ENCODE measurements around the gene NEMP2. TPM values are rescaled to one million over a fixed set of nuclear protein-coding genes. Genes with fewer than 3 reads are reported as not detected.

Gene NEMP2
- total RNA-seq, 6 donors from 2014 or later = 2.6 to 7.4 (median 4.3) TPM

GRCh38 chr2:190501702-190502407 is 32.7 kb downstream of the NEMP2 start:
- TF ChIP-seq POLR2A (IDR thresholded peaks at IDR 0.05) (no peak), EP300 (IDR thresholded peaks at IDR 0.05) (no peak), POLR2AphosphoS5 (IDR thresholded peaks at IDR 0.05) (no peak), CTCF (IDR thresholded peaks at IDR 0.05) (no peak)
- peak overlapping the region in 1 of 4 donors; percentile 67 for H3K27ac ChIP-seq
- DNase-seq (no peak), ATAC-seq (ENCODE audit: low FRiP score in 2 of 2) (no peak)
- peaks cover 2 to 51% (median 8%) of the 10 kb centered on the region in 4 donors for H3K36me3 ChIP-seq
- H3K9me3 ChIP-seq = no peaks in the 10 kb centered on the region
- H3K4me1 ChIP-seq = peaks cover 0 to 17% (median 4%) of the 10 kb centered on the region in 4 donors
- 73% methylated on average over 3 of the region's 3 CpGs for WGBS, 2 donors
- no peak overlapping the region for H3K4me3 ChIP-seq
- no peaks in the 10 kb centered on the region for H3K27me3 ChIP-seq

GRCh38 chr2:190501231-190501630 is 33.3 kb downstream of the NEMP2 start:
- Histone ChIP-seq H3K27me3 (no peaks in the 10 kb centered on the region), H3K27ac (no peak overlapping the region)

GRCh38 chr2:190500054-190500502 is 34.4 kb downstream of the NEMP2 start:
- TF ChIP-seq CTCF (IDR thresholded peaks at IDR 0.05) (no peak), POLR2AphosphoS5 (IDR thresholded peaks at IDR 0.05) (no peak), EP300 (IDR thresholded peaks at IDR 0.05) (no peak), POLR2A (IDR thresholded peaks at IDR 0.05) (no peak)
- H3K4me3 ChIP-seq = no peak overlapping the region
- ATAC-seq (ENCODE audit: low FRiP score in 2 of 2) (peak; percentile 21 to 26), DNase-seq (peak in 1 of 2 donors; percentile 45)
- 68 to 74% methylated on average over 2 to 7 of the region's 7 CpGs for WGBS, 2 donors
- H3K36me3 ChIP-seq = peaks cover 2 to 38% (median 8%) of the 10 kb centered on the region in 4 donors
- no peaks in the 10 kb centered on the region for H3K9me3 ChIP-seq
- peaks cover 0 to 17% (median 3%) of the 10 kb centered on the region in 4 donors for H3K4me1 ChIP-seq
- no peaks in the 10 kb centered on the region for H3K27me3 ChIP-seq
- H3K27ac ChIP-seq = peak overlapping the region in 3 of 4 donors; percentile 37 to 54 (median 47)

More at GRCh38 chr2:190501231-190501630, 33.3 kb downstream of the NEMP2 start:
- Histone ChIP-seq H3K4me3 (no peak overlapping the region), H3K4me1 (peaks cover 0 to 17% (median 3%) of the 10 kb centered on the region in 4 donors), H3K9me3 (no peaks in the 10 kb centered on the region), H3K36me3 (peaks cover 2 to 47% (median 8%) of the 10 kb centered on the region in 4 donors)
- WGBS, 2 donors = 70 to 81% methylated on average over 5 of the region's 5 CpGs
- ATAC-seq (ENCODE audit: low FRiP score in 2 of 2) (no peak), DNase-seq (no peak)
- TF ChIP-seq POLR2A (IDR thresholded peaks at IDR 0.05) = no peak
- no peak for TF ChIP-seq EP300 (IDR thresholded peaks at IDR 0.05)
- no peak for TF ChIP-seq POLR2AphosphoS5 (IDR thresholded peaks at IDR 0.05)
- no peak for TF ChIP-seq CTCF (IDR thresholded peaks at IDR 0.05)

- Histone ChIP-seq H3K9me3 (no peaks in the 10 kb centered on the region), H3K4me3 (no peak overlapping the region), H3K36me3 (peaks cover 0 to 35% (median 6%) of the 10 kb centered on the region in 4 donors), H3K4me1 (peaks cover 0 to 17% (median 4%) of the 10 kb centered on the region in 4 donors), H3K27me3 (no peaks in the 10 kb centered on the region), H3K27ac (peak overlapping the region in 2 of 4 donors; percentile 37 to 54)
- DNase-seq (no peak), ATAC-seq (ENCODE audit: low FRiP score in 2 of 2) (no peak)
- no peak for TF ChIP-seq CTCF (IDR thresholded peaks at IDR 0.05)
- no peak for TF ChIP-seq POLR2AphosphoS5 (IDR thresholded peaks at IDR 0.05)
- no peak for TF ChIP-seq EP300 (IDR thresholded peaks at IDR 0.05)
- no peak for TF ChIP-seq POLR2A (IDR thresholded peaks at IDR 0.05)
- 95 to 100% methylated on average over 1 of the region's 1 CpG for WGBS, 2 donors
Measured at GRCh38 chr2:190499273-190499672, 35.2 kb downstream of the NEMP2 start.
